H9 (cell line): ENCODE measurements around the gene TMEM30B. TPM values are rescaled to one million over a fixed set of nuclear protein-coding genes. Genes with fewer than 3 reads are reported as not detected.

Experiments used
- DNase-seq: peaks from one replicate; pipeline ENCODE4 v3.0.0-alpha.2; 2017
- H2AFZ ChIP-seq: one replicate; pipeline ENCODE4 v1.6.1; 2013; ENCODE audit warnings: mild to moderate bottlenecking, low read length, control low read depth, moderate library complexity
- H2AK5ac ChIP-seq: 2 replicates; pipeline ENCODE4 v1.6.1; 2013; ENCODE audit warnings: low read length, control low read depth, mixed read lengths; ENCODE audit not compliant: insufficient read length
- H2BK120ac ChIP-seq: one replicate; pipeline ENCODE4 v1.6.1; 2013; ENCODE audit warnings: low read depth, mild to moderate bottlenecking, low read length, control low read depth, inconsistent platforms; ENCODE audit not compliant: poor library complexity, severe bottlenecking
- H2BK12ac ChIP-seq: 2 replicates; pipeline ENCODE4 v1.6.1; 2013; ENCODE audit warnings: low read length, control low read depth, mixed read lengths, low read depth; ENCODE audit not compliant: insufficient read length
- H2BK15ac ChIP-seq: 2 replicates; pipeline ENCODE4 v1.6.1; 2013; ENCODE audit warnings: low read depth, low read length, control low read depth
- H2BK20ac ChIP-seq: one replicate; pipeline ENCODE4 v1.6.1; 2013; ENCODE audit warnings: low read depth, mild to moderate bottlenecking, low read length, control low read depth, inconsistent platforms; ENCODE audit not compliant: poor library complexity, severe bottlenecking
- H2BK5ac ChIP-seq: 2 replicates; pipeline ENCODE4 v1.6.1; 2013; ENCODE audit warnings: low read length, control low read depth, mixed read lengths; ENCODE audit not compliant: insufficient read length
- H3K14ac ChIP-seq: 2 replicates; pipeline ENCODE4 v1.6.1; 2013; ENCODE audit warnings: low read length, control low read depth; ENCODE audit not compliant: insufficient read depth
- H3K18ac ChIP-seq: 2 replicates; pipeline ENCODE4 v1.6.1; 2013; ENCODE audit warnings: low read depth, mild to moderate bottlenecking, mixed read lengths, low read length, control low read depth; ENCODE audit not compliant: insufficient read length
- H3K23ac ChIP-seq: 2 replicates; pipeline ENCODE4 v1.6.1; 2013; ENCODE audit warnings: low read length, control low read depth, mixed read lengths, low read depth; ENCODE audit not compliant: insufficient read length
- H3K23me2 ChIP-seq: 2 replicates; pipeline ENCODE4 v1.6.1; 2013; ENCODE audit warnings: low read depth, mild to moderate bottlenecking, mixed read lengths, low read length, control low read depth; ENCODE audit not compliant: insufficient read length, poor library complexity, severe bottlenecking
- H3K27ac ChIP-seq: 2 replicates; pipeline ENCODE4 v1.5.1; 2013; ENCODE audit warnings: low read length, control low read depth, mixed read lengths, low read depth; ENCODE audit not compliant: insufficient read length
- H3K27me3 ChIP-seq: 2 replicates; pipeline ENCODE4 v1.6.1; 2013; ENCODE audit warnings: low read length, control low read depth, inconsistent platforms; ENCODE audit not compliant: insufficient read depth
- H3K4ac ChIP-seq: 2 replicates; pipeline ENCODE4 v1.6.1; 2013; ENCODE audit warnings: low read depth, mild to moderate bottlenecking, control low read depth, inconsistent platforms, low read length, moderate library complexity
- H3K4me1 ChIP-seq: 2 replicates; pipeline ENCODE4 v1.6.1; 2013; ENCODE audit warnings: low read length, control low read depth, inconsistent platforms; ENCODE audit not compliant: insufficient read depth
- H3K4me2 ChIP-seq: 2 replicates; pipeline ENCODE4 v1.6.1; 2013; ENCODE audit warnings: low read length, control low read depth, mixed read lengths; ENCODE audit not compliant: insufficient read length, insufficient read depth
- H3K56ac ChIP-seq: 2 replicates; pipeline ENCODE4 v1.6.1; 2013; ENCODE audit warnings: low read depth, mild to moderate bottlenecking, mixed read lengths, low read length, control low read depth; ENCODE audit not compliant: insufficient read length
- H3K79me1 ChIP-seq: 2 replicates; pipeline ENCODE4 v1.6.1; 2013; ENCODE audit warnings: low read depth, mild to moderate bottlenecking, moderate library complexity, low read length, control low read depth, inconsistent platforms; ENCODE audit not compliant: insufficient read depth, poor library complexity, severe bottlenecking
- H3K79me2 ChIP-seq: 2 replicates; pipeline ENCODE4 v1.6.1; 2013; ENCODE audit warnings: low read length, control low read depth, inconsistent platforms; ENCODE audit not compliant: insufficient read depth
- H3K9ac ChIP-seq: 2 replicates; pipeline ENCODE4 v1.6.1; 2013; ENCODE audit warnings: low read length, control low read depth, mixed read lengths; ENCODE audit not compliant: insufficient read length; ENCODE audit errors: extremely low read depth
- H3K9me3 ChIP-seq: one replicate; pipeline ENCODE4 v1.6.1; 2013; ENCODE audit warnings: low read depth, low read length, inconsistent platforms; ENCODE audit not compliant: control insufficient read depth
- H3T11ph ChIP-seq: one replicate; pipeline ENCODE4 v1.6.1; 2013; ENCODE audit warnings: mild to moderate bottlenecking, low read length, control low read depth, inconsistent platforms
- H4K20me1 ChIP-seq: one replicate; pipeline ENCODE4 v1.6.1; 2013; ENCODE audit not compliant: control insufficient read depth, insufficient read length, insufficient read depth
- H4K5ac ChIP-seq: 2 replicates; pipeline ENCODE4 v1.6.1; 2013; ENCODE audit warnings: low read depth, mild to moderate bottlenecking, mixed read lengths, low read length, control low read depth; ENCODE audit not compliant: insufficient read length
- H4K8ac ChIP-seq: replicated peaks from 2 replicates; pipeline ENCODE4 v1.6.1; 2013; ENCODE audit warnings: low read length, control low read depth, mixed read lengths, low read depth; ENCODE audit not compliant: insufficient read length
- H4K91ac ChIP-seq: 2 replicates; pipeline ENCODE4 v1.6.1; 2013; ENCODE audit warnings: low read depth, mild to moderate bottlenecking, moderate library complexity, mixed read lengths, low read length, control low read depth; ENCODE audit not compliant: insufficient read length
- H3K27ac Mint-ChIP-seq, 3 experiments: 2 replicates in 2 of 3; 3 replicates in 1 of 3; pipeline ENCODE4 v1.8.0; 2020 to 2021; ENCODE audit warnings: mixed read lengths in 3 of 3, mild to moderate bottlenecking in 1 of 3, moderate library complexity in 1 of 3
- H3K27me3 Mint-ChIP-seq: 2 replicates; pipeline ENCODE4 v1.8.0; 2021; ENCODE audit warnings: low read depth, mild to moderate bottlenecking, moderate library complexity, mixed read lengths
- H3K36me3 Mint-ChIP-seq, 3 experiments: 2 replicates in 2 of 3; 3 replicates in 1 of 3; pipeline ENCODE4 v1.8.0; 2020 to 2021; ENCODE audit warnings: low read depth in 3 of 3, mixed read lengths in 3 of 3; ENCODE audit not compliant: insufficient read depth in 1 of 3
- H3K4me1 Mint-ChIP-seq, 2 experiments: 2 replicates each; pipeline ENCODE4 v1.8.0; 2020; ENCODE audit warnings: mixed read lengths in 2 of 2
- H3K4me3 Mint-ChIP-seq, 2 experiments: 2 replicates in 1 of 2; 3 replicates in 1 of 2; pipeline ENCODE4 v1.8.0; 2020 to 2021; ENCODE audit warnings: mild to moderate bottlenecking in 2 of 2, mixed read lengths in 2 of 2, moderate library complexity in 1 of 2
- H3K9me3 Mint-ChIP-seq, 2 experiments: 2 replicates in 1 of 2; 3 replicates in 1 of 2; pipeline ENCODE4 v1.8.0; 2020; ENCODE audit warnings: mild to moderate bottlenecking in 2 of 2, mixed read lengths in 2 of 2, moderate library complexity in 1 of 2
- CTCF ChIP-seq: fragments of 200-600 bp; sonication (generic); conservative IDR thresholded peaks from 3 replicates; pipeline ENCODE4 v1.8.0; 2021; ENCODE audit warnings: antibody characterized with exemption, mild to moderate bottlenecking
- WGBS: extraction: QIAGEN DNeasy Blood & Tissue Kit; methylation state at CpG from one replicate; pipeline ENCODE4 v1.1.7; 2013; ENCODE audit warnings: missing lambda C conversion rate, low lambda C conversion rate, mixed read lengths; ENCODE audit not compliant: insufficient read length; ENCODE audit errors: extremely low coverage; 5-methylcytosine and 5-hydroxymethylcytosine counted together
- total RNA-seq: library from RNA; stranded (reverse); gene quantifications from 2 replicates; pipeline ENCODE4 v1.2.1, GENCODE V29; 2021

The TMEM30B gene
- total RNA-seq, 1 experiment from 2014 or later, result 12.2 TPM

GRCh38 chr14:61252369-61253063 is 28.6 kb downstream of the TMEM30B start:
- peaks cover 2% of the 10 kb centered on the region; the same call in 1 of the 2 replicates for H3K27me3 ChIP-seq
- H3K4me2 ChIP-seq, result no peak overlapping the region

More at GRCh38 chr14:61252369-61253063, 28.6 kb downstream of the TMEM30B start:
- Histone ChIP-seq H3K23me2 (no peaks in the 10 kb centered on the region), H2BK20ac (no peak overlapping the region), H3K27ac (no peak overlapping the region), H2BK5ac (no peak overlapping the region), H4K8ac (no peak overlapping the region), H4K20me1 (no peaks in the 10 kb centered on the region), H3K14ac (no peak overlapping the region), H3K79me1 (no peaks in the 10 kb centered on the region), H2AK5ac (no peak overlapping the region), H2BK15ac (no peak overlapping the region), H4K5ac (no peak overlapping the region), H3K23ac (no peak overlapping the region), H2BK12ac (peak overlapping the region; percentile 15), H2AFZ (peak overlapping the region; percentile 45), H3K4ac (no peak overlapping the region), H3K9ac (no peak overlapping the region), H3K4me1 (no peaks in the 10 kb centered on the region; the same call in 1 of the 2 replicates), H4K91ac (no peak overlapping the region), H3K18ac (no peak overlapping the region), H2BK120ac (no peak overlapping the region), H3K56ac (no peak overlapping the region), H3K79me2 (no peaks in the 10 kb centered on the region), H3K9me3 (no peaks in the 10 kb centered on the region), H3T11ph (no peak overlapping the region)
- no CpG with 5 or more reads among the region's 7 CpGs for WGBS
- Mint-ChIP-seq H3K4me1 (peaks cover 14 to 17% of the 10 kb centered on the region in 2 experiments), H3K9me3 (no peaks in the 10 kb centered on the region), H3K27me3 (peaks cover 46% of the 10 kb centered on the region), H3K4me3 (no peak overlapping the region; a peak in 1 of 5 replicates), H3K36me3 (no peaks in the 10 kb centered on the region), H3K27ac (0 out of 7 replicates have a peak overlapping the region, but pooled peaks of 1 of the 3 experiments have one; percentile 31)
- peak; percentile 81 for DNase-seq
- TF ChIP-seq CTCF, result peak; percentile 91
